Coronary artery (tissue), 2 donors: ENCODE results near the gene PRSS48.

Experiments used
- DNase-seq: peaks from one replicate; pipeline ENCODE4 v3.0.0-alpha.2; 2017; ENCODE audit warnings: low spot score
- H3K27ac ChIP-seq, 2 donors: fragments of 200-600 bp; sonication (generic); one replicate each; pipeline ENCODE4 v1.5.1; 2016 to 2019
- H3K4me3 ChIP-seq: fragments of 200-600 bp; sonication (generic); 2 replicates; pipeline ENCODE4 v1.5.1; 2016; ENCODE audit warnings: mild to moderate bottlenecking, moderate library complexity
- TF ChIP-seq, protein P1 (sequence below): fragments of 200-600 bp; sonication (generic); IDR thresholded peaks from one replicate; pipeline ENCODE4 v1.5.1; 2019; ENCODE audit warnings: antibody characterized with exemption

PRSS48 gene

DNA sequence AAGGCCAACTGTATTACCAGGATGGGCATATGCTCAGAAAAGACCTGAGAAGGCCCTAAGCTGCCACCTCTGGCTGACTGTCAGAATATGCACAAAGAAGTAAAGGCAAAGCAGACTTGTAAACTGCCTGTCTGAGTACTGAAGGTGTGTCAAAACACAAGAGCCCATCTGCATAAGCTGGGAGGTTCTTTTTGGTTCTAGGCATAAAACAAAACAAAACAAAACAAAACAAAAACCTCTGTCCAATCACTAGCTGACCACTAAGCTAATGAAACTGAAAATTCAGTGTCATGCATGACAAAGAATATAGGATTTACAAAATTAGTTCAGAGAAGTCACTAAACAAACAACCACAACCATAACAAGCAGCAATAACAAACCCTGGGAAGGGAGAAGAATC, 27.8 kb downstream of the PRSS48 start:
- TF ChIP-seq, protein P1, sequence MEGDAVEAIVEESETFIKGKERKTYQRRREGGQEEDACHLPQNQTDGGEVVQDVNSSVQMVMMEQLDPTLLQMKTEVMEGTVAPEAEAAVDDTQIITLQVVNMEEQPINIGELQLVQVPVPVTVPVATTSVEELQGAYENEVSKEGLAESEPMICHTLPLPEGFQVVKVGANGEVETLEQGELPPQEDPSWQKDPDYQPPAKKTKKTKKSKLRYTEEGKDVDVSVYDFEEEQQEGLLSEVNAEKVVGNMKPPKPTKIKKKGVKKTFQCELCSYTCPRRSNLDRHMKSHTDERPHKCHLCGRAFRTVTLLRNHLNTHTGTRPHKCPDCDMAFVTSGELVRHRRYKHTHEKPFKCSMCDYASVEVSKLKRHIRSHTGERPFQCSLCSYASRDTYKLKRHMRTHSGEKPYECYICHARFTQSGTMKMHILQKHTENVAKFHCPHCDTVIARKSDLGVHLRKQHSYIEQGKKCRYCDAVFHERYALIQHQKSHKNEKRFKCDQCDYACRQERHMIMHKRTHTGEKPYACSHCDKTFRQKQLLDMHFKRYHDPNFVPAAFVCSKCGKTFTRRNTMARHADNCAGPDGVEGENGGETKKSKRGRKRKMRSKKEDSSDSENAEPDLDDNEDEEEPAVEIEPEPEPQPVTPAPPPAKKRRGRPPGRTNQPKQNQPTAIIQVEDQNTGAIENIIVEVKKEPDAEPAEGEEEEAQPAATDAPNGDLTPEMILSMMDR: no peak
- Histone ChIP-seq H3K27ac (no peak overlapping the region), H3K4me3 (no peak overlapping the region)
- no peak for DNase-seq

DNA sequence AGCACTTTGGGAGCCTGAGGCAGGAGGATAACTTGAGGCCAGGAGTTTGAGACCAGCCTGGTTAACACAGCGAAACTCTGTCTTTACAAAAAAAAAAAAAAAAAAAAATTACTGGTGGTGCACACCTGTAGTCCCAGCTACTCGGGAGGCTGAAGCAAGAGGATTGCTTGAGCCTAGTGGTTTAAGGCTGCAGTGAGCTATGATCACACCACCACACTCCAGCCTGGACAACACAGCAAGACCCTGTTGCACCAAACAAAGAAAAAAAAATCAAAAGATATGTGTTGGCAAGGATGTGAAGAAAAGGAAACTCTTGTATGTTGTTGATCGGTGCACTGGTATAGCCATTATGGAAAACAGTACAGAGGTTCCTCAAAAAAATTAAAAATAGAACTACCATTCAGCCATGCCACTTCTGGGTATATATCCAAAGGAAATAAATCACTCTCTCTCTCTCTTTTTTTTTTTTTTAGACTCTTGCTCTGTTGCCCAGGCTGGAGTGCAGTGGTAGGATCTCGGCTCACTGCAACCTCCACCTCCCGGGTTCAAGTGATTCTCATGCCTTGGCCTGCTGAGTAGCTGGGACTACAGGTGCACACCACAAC, 33.3 kb downstream of the PRSS48 start:
- H3K4me3 ChIP-seq: no peak overlapping the region
- TF ChIP-seq, protein P1: no peak
- no peak for DNase-seq
- H3K27ac ChIP-seq: no peak overlapping the region

DNA sequence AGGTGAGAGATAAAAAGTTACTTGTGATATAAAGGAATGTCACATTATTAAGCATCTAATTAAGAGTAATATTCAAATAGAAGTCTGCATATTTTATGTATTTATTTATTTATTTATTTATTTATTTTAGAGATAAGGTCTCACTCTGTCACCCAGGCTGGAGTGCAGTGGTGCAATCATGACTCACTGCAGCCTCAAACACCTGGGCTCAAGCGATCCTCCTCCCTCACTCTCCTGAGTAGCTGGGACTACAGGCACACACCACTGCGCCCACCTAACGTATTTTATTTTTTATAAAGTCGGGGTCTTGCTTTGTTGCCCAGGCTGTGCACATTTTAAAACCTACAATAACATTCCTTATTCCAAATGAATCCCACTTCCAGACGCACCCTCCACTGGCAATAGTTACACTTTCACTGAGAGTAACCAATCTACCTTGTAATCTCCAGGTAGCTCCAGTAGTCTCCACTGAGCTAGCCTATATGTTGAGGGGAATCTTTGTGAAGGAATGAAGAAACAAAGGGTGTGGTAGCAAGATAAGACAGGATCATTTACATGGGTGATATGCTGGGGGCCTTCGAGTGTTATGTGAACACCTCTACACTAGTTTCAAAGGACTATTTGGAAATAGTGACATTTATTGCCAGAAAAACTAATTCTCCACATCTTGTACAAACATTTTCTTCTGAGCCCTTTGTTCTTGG, 36.5 kb downstream of the PRSS48 start:
- TF ChIP-seq, protein P1: no peak
- DNase-seq: no peak
- H3K27ac ChIP-seq: no peak overlapping the region
- H3K4me3 ChIP-seq: no peak overlapping the region

DNA sequence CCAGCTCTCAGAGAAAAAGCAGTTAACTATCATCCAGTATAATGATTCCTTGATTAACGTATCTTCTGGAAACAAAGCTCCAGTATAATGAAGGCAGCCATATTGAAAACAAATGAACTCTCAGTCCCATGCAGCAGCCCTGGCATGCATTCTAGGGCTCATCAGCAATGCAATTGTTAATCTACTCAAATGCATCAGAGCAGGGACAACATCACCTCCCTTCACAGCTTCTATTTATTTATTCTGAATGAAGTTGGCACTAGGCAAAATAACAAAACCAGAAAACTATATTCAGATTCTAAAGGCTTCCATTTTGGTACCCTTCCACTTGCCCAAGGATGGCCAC, 37.0 kb downstream of the PRSS48 start:
- DNase-seq: no peak
- H3K27ac ChIP-seq: no peak overlapping the region

DNA sequence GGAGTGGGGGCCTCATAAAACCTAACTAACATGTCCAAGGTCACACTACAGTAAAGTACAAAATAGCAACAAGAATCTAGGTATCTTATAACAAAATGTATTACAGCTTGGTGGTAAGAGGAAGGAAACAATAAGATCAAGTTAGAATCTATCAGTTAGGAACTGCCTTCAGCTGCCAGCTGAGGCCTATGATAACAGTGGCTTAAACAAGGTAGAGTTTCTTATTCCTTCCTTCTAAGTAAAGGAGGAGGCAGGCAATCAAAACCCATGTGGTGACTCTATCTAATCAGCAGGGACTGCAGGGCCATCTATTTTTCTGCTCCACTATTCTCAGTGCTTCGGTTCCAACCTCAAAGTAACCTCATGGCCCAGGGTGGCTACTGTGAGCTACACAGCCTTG, 37.5 kb downstream of the PRSS48 start:
- H3K4me3 ChIP-seq: no peak overlapping the region
- TF ChIP-seq, protein P1: no peak
- DNase-seq: no peak
- peak overlapping the region; percentile 14 to 40 for H3K27ac ChIP-seq

More for the DNA sequence above, 37.0 kb downstream of the PRSS48 start:
- TF ChIP-seq, protein P1: no peak
- no peak overlapping the region for H3K4me3 ChIP-seq

DNA sequence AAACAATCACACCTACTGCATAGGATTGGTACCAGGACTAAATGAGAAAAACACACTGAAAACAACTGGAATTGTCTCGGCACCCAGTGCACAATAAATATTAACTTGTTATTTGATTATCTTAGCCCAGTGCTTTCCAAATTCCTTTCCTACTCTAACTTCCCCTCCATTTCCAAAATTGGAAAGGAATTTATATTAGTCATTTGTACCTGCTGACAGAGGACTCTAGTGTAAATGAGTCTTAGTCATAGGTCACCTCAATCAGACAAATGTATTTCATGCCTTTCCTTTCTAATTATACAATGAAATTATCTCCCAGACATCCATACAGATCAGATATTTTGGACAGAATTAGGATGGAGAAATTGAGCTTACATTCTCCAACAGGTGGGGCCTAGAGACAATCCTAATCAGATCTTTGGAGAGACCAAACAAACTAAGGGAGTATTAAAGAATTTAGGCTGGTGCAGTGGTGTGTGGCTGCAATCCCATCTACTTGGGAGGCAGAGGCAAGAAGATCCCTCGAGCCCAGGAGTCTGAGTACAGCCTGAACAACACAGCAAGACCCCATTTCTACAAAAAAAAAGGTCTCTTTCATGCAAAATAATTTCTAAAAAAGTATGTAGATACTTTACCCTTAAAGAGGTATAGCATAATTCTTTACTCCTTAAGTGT, 38.4 kb downstream of the PRSS48 start:
- H3K27ac ChIP-seq: peak overlapping the region in 1 of 2 donors; percentile 40

More for the DNA sequence above, 38.4 kb downstream of the PRSS48 start:
- TF ChIP-seq, protein P1: no peak
- DNase-seq: no peak
- H3K4me3 ChIP-seq: no peak overlapping the region
